ENCODE results near the gene DPP6.

DNA sequence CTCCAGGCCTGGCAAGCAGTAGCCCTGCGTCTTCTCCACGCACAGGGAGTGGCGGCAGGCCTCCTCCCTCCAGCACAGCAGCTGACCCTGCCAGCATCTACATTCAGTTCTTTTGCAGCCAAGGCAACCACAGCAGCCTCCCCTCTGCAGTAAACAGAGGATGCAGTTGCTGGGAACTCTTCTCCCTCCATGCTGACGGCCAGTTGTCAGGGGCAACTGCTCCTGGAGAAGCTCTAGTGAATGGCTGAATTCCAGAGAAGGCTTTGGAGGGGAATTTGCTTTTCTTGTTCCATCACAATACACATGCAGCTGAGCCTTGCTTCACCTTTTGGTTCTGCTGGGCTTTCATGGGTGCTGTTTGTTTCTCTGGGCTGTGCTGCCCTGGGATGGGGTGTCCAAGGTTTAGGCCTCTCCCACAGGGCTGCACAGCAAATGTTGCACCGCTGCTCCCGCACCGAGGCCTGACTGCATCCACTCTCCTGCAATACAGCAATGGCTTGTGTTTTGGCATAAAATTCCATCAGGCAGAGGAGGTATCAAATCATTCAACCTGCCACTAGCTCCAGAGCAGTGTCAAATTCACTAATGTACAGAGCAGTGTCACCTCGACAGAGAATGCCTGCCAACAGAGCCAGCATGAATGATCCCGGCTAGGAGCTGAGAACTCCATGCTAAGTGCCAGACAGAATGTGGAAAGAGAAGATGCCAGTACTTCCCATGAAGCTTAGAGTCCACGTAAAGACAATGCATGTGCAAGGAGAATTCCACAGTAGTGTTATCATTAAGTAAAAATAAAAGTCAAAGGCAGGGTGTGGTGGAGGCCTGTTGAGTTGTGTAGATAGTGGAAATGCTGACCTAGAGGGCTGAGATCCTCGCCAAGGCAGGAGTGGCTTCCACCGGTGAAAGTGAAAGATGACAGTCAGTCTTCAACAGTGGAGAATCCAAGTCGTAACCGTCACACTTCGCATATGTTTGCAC, 399.6 kb downstream of the DPP6 start:
- TF ChIP-seq, protein P1, sequence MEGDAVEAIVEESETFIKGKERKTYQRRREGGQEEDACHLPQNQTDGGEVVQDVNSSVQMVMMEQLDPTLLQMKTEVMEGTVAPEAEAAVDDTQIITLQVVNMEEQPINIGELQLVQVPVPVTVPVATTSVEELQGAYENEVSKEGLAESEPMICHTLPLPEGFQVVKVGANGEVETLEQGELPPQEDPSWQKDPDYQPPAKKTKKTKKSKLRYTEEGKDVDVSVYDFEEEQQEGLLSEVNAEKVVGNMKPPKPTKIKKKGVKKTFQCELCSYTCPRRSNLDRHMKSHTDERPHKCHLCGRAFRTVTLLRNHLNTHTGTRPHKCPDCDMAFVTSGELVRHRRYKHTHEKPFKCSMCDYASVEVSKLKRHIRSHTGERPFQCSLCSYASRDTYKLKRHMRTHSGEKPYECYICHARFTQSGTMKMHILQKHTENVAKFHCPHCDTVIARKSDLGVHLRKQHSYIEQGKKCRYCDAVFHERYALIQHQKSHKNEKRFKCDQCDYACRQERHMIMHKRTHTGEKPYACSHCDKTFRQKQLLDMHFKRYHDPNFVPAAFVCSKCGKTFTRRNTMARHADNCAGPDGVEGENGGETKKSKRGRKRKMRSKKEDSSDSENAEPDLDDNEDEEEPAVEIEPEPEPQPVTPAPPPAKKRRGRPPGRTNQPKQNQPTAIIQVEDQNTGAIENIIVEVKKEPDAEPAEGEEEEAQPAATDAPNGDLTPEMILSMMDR (IDR thresholded peaks at IDR 0.05) = no peak
- no peak for TF ChIP-seq POLR2A (IDR thresholded peaks at IDR 0.05)
